GM18517 (cell line): Measurements from ENCODE around the gene KRTAP10-7.
"Not testable (repeated sequence)": the region's sequence is repeated elsewhere in the genome, so short reads cannot be mapped to it uniquely, and the experiment has no call there.

Experiments used
- ATAC-seq: cut with Tn5 transposase; IDR thresholded peaks from one replicate; pipeline ENCODE4 v1.9.1; 2021; ENCODE audit warnings: mild to moderate bottlenecking, moderate library complexity; ENCODE audit not compliant: unreplicated experiment

The KRTAP10-7 gene

DNA sequence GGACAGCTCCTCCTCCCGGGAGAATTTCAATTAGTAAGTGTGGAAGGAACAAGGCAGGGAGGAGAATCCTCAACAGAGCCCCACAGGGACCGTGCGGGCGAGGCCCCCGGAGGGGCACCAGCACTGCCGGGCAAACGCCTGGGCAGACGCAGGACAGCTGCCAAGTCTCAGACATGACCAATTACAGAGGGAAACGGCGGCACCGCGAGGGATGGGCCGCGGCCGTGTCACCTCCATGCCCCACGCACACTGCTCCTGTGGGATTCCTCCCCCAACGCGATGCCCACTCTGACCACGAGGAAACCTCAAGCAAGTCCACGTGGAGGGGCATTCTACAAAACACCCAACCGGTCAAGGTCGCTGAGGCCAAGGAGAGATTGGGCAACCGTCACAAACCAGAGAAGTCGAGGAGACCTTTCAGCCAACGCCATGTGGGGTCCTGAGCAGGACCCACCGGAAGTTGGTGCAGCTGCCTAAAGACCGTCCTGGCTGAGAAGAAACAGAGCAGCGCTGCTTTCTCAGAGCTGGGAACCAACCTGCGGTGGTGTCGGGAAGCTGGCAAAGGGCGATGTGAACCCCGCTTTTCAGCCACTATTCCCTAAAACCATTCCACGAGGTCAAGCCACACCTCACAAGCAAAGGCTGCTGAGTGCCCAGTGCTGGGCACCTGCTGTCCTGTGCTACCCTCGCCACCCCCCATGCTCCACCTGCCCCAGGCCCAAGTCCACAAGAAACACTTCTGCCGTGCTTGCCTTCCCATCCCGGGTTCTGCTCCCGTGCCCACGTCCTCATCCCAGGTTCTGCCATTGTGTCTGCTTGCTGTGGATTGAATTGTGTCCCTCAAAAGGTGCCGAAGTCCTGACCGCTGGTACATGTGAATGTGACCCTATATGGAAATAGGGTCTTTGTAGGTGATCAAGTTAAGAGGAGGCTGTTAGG lies 28.3 kb upstream of the KRTAP10-7 start:
- no peak for ATAC-seq

DNA sequence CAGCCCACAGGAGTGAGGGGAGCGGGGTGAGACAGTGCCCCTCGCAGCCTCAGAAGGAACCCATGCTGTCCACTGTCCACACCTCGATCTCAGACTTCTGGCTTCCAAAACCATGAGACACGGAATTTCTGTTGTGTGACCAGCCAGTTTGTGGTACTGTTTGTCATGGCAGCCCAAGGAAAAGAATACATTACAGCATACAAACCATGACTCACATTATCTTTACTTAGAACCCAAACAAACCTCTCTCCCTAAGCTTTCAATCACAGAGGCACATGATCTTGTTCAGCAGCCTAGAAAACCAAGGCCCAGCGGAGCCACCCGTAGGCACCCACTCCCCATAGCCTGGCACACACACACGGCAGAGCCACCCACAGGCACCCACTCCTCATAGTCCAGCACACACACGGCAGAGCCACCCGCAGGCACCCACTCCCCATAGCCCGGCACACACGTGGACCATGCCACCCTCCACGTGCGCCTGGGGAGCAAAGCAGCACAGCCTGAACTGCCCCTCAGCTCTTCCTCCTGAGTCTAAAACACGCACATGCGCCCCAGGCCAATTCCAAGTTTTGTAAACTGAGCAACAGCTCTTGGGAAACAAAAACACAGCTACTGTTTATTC lies 27.3 kb upstream of the KRTAP10-7 start:
- ATAC-seq: no peak

DNA sequence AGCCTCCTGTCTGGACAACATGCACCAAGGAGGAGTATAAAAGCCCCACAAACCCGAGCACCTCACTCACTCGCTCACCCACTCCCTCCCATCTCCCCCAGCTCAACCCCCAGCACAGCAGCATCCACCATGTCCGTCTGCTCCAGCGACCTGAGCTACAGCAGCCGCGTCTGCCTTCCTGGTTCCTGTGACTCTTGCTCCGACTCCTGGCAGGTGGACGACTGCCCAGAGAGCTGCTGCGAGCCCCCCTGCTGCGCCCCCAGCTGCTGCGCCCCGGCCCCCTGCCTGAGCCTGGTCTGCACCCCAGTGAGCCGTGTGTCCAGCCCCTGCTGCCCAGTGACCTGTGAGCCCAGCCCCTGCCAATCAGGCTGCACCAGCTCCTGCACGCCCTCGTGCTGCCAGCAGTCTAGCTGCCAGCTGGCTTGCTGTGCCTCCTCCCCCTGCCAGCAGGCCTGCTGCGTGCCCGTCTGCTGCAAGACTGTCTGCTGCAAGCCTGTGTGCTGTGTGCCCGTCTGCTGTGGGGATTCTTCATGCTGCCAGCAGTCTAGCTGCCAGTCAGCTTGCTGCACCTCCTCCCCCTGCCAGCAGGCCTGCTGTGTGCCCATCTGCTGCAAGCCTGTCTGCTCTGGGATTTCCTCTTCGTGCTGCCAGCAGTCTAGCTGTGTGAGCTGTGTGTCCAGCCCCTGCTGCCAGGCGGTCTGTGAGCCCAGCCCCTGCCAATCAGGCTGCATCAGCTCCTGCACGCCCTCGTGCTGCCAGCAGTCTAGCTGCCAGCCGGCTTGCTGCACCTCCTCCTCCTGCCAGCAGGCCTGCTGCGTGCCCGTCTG lies 26.6 kb upstream of the KRTAP10-7 start, which contains the start of gene KRTAP10-4:
TSS of gene KRTAP10-4 (plus strand) at position 100 of the 827 bp plus-strand sequence. CDS start at position 130, 30 bp downstream.
- not testable (repeated sequence) for ATAC-seq

DNA sequence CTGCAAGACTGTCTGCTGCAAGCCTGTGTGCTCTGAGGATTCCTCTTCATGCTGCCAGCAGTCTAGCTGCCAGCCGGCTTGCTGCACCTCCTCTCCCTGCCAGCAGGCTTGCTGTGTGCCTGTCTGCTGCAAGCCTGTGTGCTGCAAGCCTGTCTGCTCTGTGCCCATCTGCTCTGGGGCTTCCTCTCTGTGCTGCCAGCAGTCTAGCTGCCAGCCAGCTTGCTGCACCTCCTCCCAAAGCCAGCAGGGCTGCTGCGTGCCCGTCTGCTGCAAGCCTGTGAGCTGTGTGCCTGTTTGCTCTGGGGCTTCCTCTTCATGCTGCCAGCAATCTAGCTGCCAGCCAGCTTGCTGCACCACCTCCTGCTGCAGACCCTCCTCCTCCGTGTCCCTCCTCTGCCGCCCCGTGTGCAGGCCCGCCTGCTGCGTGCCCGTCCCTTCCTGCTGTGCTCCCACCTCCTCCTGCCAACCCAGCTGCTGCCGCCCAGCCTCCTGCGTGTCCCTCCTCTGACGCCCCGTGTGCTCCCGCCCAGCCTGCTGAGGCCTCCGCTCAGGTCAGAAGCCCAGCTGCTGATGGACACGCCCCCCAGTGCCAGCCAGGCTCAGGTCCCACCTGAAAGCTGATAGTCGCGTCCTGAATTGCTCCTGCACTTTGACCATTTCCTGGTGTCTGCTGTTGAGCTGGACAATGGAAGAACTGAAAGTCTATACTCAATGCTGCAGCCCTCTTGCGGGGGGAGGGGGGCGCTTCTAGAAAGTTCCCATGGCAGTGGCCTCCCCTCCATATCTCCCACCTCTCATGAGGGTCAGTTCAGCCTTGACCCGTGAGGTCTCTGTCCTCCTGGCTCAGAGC lies 25.7 kb upstream of the KRTAP10-7 start:
- ATAC-seq: no peak

DNA sequence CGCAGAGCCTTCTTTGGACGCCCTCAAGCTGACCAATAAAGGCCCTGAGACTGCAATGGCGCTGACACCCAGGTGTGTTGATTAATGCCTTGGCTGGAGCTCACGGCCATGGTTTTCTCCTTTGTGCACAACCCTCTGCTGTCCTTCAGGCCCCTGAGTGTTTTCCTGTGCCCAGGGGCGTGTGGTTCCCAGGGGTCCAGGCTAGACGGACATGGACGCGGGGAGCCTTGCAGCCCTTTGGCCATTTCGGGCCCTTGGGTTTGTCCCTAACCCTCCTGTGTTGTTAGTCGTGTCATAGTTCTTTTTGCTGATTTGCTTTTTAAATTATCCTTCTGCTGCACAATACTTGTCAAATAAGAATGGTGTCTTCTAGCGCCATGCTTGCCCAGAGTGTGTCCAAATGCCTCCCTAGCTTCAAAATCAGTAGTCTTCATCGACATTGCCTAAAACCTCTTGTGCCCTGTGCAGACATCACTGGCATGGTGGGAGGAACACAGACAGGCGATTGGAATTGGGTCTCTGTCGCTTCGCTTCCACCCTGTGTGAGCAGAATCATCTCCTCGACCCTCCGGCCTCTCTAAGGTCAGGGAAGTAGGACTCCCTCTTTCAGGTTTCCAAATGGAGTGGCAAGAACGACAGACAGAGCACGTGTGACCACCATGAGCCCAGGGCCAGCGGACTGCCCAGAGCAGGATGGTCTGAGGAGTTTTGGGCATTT lies 24.9 kb upstream of the KRTAP10-7 start:
- ATAC-seq: no peak

DNA sequence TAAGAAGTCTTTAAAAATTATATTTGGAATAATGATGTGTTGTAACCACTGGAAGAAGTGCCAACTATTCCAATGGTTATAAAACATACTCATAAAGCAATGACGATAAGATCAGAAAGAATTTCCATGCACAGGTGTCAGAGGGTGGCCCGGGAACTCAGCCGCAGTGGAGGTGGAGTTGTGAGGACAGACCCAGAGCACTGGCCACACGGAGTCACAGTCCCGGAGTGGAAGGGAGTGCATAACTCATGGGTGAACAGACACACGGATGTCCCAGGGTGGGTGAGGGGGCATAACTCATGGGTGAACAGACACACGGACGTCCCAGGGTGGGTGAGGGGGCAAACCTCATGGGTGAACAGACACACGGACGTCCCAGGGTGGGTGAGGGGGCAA lies 24.4 kb upstream of the KRTAP10-7 start:
- ATAC-seq: no peak

DNA sequence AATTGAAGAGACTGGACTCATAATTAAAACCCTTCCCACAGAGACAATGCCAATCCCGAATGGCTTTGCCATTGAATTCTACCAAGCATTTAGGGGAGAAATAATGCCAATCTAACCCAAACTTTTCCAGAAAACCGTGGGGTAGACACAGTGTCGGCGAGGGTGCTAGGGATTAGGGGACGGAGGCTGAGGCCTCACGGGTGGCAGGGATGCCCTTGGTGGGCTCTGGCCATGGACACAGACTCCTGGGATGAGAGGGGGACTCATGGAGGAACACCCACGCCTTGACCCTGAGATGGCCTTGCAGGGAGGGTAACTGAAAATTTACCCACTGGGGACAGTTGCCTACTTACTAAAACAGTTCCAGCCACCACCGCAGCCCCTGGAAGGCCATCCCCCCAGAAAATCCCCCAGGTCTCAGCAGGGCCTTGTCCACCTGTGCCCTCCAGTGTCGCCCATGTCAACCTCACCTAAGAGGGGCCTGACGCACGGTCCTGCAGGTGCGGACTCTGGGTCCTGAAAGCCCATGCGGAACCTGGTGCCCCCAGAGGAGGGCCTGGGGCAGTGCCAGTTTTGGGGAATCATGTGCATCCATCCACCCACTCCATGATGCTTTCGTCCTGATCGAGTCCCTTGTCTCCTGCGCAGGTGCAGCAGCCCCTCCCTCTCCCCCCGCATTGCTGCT lies 21.9 kb upstream of the KRTAP10-7 start:
- ATAC-seq: no peak

DNA sequence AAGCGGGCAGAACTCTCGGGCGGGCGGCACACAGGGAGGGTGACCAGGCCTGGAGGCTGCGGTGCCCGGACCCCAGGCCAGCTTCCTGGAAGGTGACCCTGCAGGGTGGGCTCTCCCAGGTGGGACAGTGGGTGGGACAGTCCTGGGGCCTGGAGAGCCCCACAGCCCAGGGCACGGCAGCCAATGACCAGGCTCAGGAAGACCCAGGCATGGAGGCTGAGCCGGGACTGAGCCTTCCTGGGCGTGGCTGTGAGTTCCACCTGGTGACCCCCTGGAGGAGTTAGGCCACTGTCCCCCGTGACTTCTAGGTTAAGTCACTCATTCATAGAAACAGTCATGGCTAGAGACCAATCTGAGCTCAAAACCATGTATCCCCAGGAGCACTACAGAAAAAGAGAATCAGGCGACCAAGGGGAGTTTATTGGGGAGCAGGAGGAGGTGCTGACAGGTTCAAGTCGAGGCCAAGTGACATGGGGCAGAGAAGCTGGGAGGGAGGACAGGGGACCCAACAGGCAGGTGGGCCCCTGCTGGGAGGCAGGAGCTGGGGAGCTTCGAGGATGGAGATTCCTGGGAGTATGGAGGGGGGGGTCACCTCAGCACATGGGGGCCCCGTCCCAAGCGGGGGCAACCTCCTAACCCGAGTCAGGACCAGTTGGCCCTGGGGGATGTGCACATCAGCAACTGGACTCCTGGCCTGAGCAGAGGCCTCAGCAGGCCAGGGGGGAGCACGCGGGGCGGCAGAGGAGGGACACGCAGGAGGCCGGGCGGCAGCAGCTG lies 21.2 kb upstream of the KRTAP10-7 start:
- ATAC-seq: no peak

DNA sequence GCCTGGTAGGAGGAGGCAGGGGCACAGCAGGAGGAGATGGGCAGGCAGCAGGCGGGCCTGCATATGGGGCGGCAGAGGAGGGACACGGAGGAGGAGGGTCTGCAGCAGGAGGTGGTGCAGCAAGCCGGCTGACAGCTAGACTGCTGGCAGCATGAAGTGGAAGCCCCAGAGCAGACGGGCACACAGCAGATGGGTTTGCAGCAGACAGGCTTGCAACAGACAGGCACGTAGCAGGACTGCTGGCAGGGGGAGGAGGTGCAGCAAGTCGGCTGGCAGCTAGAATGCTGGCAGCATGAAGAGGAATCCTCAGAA lies 20.6 kb upstream of the KRTAP10-7 start:
- ATAC-seq: no peak

DNA sequence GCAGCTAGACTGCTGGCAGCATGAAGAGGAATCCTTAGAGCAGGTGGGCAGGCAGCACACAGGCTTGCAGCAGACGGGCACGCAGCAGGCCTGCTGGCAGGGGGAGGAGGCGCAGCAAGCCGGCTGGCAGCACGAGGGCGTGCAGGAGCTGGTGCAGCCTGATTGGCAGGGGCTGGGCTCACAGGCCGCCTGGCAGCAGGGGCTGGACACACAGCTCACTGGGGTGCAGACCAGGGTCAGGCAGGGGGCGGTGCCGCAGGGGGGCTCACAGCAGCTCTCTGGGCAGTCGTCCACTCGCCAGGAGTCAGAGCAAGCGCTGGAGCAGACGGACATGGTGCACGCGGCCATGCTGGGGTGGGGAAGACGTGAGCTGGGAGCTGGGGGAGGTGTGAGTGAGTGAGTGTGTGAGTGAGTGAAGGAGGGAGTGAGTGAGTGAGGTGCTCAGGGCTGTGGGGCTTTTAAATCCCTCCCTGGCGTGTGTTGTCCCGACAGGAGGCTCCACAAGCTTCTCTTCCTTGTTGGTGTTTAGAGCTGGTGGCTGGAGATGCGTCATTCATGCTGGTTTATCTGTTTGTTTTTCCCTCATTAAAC lies 20.1 kb upstream of the KRTAP10-7 start, which contains the start of gene KRTAP10-5:
TSS of gene KRTAP10-5 (minus strand) at position 374 of the 591 bp plus-strand sequence. CDS start at position 348, 26 bp downstream.
- not testable (repeated sequence) for ATAC-seq

DNA sequence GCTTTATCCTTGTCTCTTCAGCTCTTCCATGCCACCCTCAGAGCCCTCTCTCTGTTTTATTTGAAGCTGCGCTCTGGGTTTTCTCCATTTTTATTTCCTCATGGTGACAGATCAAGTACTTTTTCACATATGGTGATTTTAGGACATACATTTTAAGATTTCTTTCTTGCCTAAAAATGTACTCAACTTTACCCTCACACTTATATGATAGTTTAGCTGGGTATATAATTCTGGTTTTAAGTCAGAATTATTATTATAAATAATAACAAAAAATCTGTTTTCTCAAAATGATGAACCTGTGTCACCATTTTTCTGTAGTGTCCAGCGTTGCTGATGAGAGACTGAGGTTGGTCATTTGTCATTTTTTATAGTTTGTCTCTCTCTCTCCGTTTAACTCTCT lies 19.2 kb upstream of the KRTAP10-7 start:
- ATAC-seq: no peak

DNA sequence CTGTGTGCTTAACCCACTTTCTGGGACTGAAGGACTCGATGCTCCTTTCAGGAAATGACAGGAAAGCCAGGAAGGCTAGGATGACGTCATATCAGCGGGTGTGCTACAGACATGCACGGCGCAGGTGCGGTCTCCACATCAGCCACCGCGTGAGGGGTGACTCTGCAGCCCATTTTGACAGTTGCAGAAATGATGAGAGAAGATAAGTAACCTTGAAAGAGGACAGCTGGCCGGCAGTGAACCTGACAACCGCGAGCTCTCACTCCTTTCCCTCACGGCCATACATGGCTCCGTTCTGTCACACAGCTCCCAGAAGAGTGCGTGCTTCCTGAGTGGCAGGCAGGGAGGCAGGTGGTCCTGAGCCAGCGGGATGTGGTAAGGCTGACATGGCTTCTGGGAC lies 18.3 kb upstream of the KRTAP10-7 start:
- no peak for ATAC-seq

DNA sequence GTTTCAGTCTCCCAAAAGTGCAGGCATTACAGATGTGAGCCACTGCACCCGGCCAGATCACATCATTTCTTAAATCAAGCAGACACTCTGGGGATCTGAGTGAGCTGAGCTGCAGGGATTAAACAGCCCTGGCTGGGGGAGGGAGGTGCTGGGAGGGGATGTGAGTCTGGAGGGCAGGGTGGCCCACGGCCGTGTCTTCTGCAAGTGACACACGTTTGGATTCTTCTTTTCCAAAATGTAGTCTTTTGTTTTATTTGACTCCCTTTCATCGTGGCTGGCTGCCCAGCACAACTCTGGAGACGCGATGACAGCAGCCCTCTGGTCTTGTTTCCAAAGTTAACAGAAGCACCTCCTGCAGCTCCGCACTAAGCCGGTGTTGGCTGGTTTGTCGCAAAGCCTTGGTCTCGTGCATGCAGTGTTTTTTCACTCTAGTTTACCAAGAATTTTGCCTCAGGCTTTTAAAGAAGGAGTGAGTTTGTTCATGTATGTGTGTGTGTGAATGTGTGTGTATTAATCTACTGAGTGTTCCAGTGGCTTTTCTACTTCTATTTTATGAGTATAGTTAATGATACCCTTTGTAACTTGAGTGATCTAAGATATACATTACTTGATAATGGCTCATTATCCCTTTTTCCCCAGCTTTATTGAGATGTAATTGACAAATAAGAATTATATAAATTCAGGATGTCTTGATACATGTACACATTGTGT lies 17.2 kb upstream of the KRTAP10-7 start:
- ATAC-seq: no peak

DNA sequence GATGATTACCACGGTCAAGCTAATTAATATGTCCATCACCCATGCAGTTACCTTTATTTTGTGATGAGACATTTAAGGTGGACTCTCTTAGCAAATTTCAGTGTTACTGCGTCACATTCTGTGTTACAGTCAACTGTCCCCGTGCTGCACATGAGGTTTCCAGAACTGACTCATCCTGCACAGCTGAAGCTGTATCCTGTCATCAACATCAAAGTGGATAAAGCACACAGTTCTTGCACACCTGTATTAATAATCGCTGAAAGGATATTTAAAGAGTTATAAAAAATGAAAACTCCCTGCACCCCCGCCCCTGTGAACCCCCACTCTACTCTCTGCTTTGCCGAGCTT lies 16.6 kb upstream of the KRTAP10-7 start:
- no peak for ATAC-seq

DNA sequence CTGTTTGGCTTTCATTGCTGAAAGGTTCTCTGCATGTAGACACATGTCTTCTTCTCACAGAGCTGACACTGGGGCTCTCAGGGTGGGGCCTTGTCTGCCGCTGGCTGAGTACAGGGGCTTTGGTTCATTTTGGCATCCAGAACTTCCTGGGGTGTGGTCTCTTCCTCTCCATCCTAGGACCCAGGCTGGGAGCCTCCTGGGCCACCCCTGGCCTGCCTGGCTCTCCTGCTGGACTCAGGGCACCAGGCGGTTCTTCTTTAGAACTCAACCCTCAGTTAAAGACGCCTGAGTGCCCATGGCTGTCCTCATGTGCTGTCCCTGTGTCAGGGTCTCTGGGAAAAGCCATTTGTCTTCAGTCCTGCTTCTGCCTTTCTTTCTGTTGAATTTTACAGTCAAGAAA lies 14.5 kb upstream of the KRTAP10-7 start:
- ATAC-seq: no peak

DNA sequence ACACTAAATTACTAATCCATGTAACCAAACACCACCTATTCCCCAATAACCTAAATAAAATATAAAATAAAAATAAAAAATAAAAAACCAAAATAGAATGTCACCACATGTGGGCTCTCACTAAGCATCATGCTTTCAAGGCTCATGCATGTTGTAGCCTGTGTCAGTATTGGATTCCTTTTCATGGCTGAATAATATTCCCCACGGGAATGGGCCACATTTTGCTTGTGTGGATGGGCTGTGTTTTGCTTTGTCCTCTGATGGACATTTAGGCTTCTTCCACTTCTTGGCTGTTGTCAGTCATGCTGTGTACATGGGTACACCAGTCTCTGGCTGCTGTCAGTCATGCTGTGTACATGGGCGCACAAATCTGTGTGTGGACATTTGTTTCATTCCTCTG lies 11.3 kb upstream of the KRTAP10-7 start:
- no peak for ATAC-seq

DNA sequence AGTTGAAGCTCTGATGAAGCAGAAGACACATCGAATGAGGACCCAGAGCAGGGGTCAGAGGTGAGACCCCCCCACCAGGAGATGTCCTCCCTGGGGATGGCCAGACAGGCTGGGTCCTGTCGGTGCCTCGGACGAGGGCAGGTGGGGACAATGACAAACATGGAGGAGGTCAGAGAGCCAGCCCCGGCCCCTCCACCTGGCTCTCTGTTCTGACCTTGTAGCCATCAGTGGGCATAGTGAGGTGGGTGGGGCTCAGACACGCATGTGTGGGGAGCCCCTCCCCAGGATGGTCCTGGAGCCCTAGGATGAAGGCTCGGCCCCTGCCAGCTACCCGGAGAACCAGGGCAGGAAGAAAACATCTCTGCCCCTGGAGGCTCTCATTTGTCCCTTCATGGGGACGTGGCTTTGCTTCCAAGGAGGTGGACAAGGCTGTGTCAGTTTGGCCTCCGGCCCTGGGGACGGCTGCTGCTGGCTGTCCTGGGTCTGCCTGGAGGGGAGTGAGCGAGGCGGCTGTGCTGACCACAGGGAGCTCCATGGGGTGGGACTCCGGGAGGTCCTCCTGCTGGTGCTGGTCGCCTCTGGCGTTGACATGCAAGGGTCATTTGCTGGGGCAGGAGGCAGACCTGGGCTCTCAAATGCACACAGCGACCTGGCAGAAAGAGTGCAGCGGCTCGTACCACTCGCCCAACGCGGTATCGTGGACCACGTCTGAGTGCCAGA lies 10.7 kb upstream of the KRTAP10-7 start:
- no peak for ATAC-seq
